VCaP (cell line): ENCODE results near the gene UPK3A.

ENCODE experiments used
- H3K27ac ChIP-seq: fragments of 450-650 bp; 2 replicates; pipeline ENCODE4 v1.5.1; 2017
- CTCF ChIP-seq: fragments of 450-650 bp; conservative IDR thresholded peaks from 2 replicates; pipeline ENCODE4 v1.5.1; 2017; ENCODE audit warnings: mild to moderate bottlenecking, moderate library complexity

The UPK3A gene

GRCh38 chr22:45278125-45278524 is 6.6 kb upstream of the UPK3A start:
- H3K27ac ChIP-seq, result peak overlapping the region; percentile 98
- no peak for TF ChIP-seq CTCF

- H3K27ac ChIP-seq, result peak overlapping the region; percentile 98
- no peak; the same call in 1 of the 2 replicates for TF ChIP-seq CTCF
These were observed 4.2 kb upstream of the UPK3A start for GRCh38 chr22:45280587-45280980.

GRCh38 chr22:45281010-45281409 is 3.7 kb upstream of the UPK3A start:
- TF ChIP-seq CTCF, result no peak
- H3K27ac ChIP-seq, result peak overlapping the region; percentile 98

- TF ChIP-seq CTCF, result no peak
- peak overlapping the region; percentile 56 for H3K27ac ChIP-seq
These were observed 712 bp downstream of the UPK3A start for GRCh38 chr22:45285263-45286058.

GRCh38 chr22:45286854-45287551 is 2.3 kb downstream of the UPK3A start:
- no peak overlapping the region for H3K27ac ChIP-seq
- no peak for TF ChIP-seq CTCF

GRCh38 chr22:45290410-45290936 is 5.7 kb downstream of the UPK3A start:
- no peak for TF ChIP-seq CTCF
- H3K27ac ChIP-seq, result peak overlapping the region; percentile 35; the same call in 1 of the 2 replicates
